GM21528 (cell line): ENCODE results near the gene KLHL25.

Source experiments
- ATAC-seq: cut with Tn5 transposase; IDR thresholded peaks from one replicate; pipeline ENCODE4 v1.9.1; 2021; ENCODE audit warnings: mild to moderate bottlenecking, moderate library complexity; ENCODE audit not compliant: unreplicated experiment, low FRiP score

Gene KLHL25

DNA sequence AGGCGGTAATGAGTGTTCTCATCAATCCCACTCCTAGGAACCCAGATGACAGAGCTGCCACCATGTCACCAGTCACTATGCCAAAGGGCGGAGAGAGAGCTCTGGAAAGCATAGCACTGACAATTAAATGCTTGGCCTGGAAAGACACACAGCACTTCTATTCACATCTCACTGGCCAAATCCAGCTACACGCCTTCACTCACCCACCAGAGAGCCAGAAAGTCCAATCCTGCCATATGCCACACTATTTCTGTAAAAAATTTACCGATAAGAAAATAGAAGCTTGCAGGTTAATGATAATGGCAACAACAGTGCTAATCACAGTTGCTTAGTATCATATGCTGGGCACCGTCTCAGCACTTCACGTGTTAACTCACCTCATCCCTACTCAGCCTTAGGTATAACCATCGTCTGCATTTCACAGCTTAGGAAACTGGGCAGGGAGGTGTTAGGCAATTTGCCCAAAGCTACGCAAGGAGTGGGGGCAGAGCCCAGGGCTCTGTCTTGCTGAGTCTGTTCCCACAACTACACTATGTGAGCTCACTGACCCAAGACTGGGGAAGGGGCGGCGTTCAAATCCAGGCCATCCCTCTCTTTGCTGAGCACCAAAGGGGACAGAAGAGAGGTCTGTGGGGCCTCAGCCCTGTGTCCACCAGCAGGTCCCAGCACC, 16.5 kb downstream of the KLHL25 start:
- no peak for ATAC-seq

DNA sequence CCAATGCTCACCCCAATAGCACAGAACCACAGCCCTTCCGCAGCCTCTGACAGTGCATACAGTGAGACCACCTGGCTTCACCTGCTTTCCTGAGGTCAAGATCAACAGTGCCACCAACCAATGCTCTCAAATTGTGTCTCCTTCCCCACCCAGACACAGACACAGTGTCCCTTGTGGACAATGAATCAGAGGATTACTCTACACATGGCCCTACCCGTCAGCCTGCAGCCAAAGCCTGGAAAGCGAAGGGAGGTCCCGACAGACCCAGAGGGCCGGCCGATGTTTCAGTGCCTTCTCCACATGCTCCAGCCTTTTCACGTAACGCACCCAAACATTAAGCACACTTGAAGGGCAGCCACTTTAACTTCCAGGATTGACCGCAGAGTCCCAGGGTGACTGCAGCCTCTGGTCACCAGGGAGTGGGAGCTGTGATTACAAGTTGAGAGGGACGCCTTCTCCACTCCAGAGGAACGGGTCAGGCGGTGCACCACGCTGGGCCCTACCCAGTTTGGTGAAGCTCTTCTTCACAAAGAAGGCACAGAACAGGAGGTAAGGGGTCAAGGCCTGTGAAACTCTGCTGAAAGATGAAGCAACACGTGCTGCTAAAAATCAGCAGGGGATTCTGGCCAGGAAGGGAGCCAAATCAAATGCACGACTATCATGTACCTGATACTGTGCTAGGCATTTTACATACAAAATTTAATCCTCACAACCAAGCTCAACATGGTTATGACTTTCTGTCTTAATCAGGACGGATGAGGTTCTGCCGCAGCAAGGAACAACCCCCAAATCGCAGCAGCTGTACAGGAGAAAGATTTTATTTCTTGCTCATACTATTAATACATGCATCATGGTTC, 17.2 kb downstream of the KLHL25 start:
- no peak for ATAC-seq

- no peak for ATAC-seq
Measured at GRCh38 chr15:85773970-85774369, 20.8 kb downstream of the KLHL25 start.

DNA sequence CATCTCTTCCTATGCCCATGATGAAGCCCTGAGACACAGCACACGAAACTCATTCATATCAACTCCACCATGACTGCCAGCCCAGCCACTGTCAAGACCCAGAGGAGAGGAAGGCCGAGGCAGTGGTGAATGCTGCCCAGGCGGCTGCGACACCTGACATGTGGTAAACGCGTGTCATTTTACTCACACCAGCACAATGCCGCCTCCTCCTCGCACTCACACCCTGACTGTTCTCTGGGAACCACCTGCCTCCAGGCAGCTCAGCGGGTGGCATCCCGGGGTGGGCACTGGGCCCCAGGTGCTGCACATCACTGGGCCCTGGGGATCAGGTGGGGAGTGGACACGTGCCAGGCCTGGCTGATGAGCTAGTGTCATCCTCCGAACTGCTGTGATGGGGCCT, 21.5 kb downstream of the KLHL25 start:
- no peak for ATAC-seq

DNA sequence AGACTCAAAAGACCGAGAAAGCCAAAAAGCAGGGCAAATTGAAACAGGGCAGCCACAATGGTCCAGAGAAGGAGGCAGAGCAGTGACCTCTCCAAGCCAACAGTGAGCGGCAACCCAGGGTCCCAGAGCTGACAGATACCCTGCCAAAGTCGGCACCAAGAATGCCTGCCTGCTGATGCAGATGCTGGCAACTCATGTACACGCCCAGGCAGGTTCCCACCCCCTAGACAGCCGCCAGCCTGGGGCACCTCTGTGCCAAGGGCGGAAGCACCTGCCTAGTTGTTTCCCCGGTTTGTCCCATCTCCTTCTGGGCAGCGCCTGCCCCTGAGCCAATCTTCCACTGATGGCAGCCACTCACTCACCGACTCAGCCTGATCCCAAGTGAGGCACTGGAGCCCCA, 22.1 kb downstream of the KLHL25 start:
- ATAC-seq = no peak

DNA sequence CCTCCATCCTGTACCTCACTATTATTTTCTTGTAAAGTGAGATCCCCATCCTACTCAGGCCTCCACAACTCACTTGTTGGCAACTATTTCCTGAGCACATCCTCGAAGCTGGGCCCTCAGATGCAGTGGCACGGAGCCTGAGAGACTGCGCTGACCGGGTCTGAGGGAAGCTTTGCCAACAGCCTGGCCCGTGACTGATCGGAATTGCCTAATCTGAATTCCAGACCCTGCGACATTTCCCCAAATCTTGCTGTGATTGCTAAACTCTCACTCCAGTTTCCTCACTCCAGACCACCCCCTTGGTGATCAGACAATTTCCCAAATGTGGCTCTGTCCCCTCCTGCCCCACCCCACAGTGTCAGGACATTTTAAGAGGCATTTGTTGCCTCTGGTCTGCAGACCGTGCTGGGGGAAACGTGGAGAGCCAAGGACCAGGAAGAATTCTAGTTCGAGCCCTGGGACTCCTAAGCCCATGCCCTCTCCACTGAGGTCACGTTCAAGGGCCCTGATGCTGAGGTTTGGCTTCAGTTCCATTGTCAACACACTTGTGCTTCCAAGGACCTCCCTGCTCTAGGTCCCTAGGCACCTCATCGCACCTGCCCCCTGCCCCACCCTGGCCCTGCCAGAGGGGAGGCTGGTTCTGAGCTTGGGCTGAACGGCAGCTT, 22.8 kb downstream of the KLHL25 start:
- ATAC-seq = no peak

GRCh38 chr15:85771271-85771670, 23.5 kb downstream of the KLHL25 start:
- ATAC-seq = no peak

DNA sequence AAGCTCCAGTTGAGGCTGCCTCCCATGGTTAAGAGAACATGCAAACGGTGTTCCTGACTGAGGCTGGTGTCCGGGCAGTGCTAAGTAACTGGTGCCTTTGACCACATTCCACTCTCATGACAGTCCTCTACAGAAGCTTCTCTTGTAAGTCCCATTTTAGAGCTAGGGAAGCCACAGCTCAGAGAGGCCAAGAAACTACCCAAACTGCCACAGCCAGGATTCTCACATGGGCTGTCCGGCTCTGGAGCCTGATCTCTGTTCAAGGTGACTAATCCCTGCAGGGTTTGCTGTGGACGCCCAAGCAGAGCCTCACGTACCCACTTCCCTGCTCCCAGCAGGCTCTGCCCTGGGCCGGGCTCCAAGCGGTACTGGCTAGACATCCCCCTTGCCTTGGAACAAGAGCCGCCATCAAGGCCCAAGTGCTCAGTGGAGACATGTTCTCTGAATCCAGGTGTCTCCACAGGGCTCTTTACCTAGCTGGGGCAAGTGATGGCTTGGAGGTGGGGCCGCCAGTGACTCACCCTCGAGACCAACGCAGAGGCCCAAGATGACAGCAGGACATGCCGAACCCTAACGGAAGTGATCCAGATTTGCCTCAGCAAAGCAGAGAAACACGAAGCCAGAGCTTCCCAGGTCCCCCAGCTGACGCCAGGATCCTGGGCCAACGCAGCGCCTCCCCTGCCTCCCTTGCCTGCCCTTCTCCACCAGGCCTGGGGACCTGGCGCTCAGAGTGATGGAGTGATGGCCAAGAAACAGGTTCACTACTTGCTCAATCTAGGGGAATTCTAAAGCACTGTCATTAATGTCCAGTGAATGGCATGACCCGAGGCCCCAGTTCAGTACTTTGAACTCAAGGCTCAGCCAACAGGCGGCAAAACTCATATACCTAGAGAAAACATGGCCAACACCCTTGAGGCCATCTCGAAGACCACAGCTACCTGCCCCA, 24.4 kb downstream of the KLHL25 start:
- ATAC-seq = no peak

- no peak for ATAC-seq
Measured at GRCh38 chr15:85769182-85769900, 25.4 kb downstream of the KLHL25 start.

GRCh38 chr15:85768595-85769168, 26.0 kb downstream of the KLHL25 start:
- ATAC-seq = no peak

DNA sequence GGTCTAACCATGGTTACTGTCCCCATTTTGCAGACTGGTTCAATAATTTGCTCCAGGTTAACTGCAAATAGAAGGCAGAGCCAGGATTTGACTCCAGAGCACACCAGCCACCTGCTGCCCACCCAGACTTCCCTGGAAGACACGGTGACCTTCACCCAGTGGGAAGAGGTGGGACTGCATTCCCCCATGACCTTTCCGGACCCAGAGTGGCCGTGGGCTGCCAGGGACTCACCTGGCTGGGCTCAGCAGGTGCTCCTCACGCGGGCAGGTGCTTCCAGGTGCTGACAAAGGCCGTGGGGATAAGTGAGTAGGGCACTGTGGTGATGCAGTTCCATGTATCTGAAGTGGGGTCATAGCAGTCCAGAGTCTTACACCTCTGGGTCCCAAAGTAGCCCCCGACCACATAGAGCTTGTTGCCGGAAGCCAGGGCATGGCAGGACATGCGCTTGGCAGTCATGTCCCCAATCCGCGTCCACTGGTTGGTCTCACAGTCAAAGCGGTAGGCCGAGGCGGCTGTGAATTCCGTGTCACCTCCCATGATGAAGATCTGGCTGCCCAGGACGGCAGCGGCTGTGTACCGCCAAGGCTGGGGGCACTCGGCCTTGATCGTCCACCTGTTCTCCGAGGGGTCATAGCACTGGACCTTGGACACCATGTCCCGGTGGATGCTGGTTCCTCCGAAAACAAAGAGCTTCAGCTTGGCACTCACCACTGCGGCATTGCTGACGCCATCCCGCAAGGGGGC, 26.8 kb downstream of the KLHL25 start:
- no peak for ATAC-seq

- ATAC-seq = no peak
Measured at GRCh38 chr15:85766001-85766831, 28.5 kb downstream of the KLHL25 start.

DNA sequence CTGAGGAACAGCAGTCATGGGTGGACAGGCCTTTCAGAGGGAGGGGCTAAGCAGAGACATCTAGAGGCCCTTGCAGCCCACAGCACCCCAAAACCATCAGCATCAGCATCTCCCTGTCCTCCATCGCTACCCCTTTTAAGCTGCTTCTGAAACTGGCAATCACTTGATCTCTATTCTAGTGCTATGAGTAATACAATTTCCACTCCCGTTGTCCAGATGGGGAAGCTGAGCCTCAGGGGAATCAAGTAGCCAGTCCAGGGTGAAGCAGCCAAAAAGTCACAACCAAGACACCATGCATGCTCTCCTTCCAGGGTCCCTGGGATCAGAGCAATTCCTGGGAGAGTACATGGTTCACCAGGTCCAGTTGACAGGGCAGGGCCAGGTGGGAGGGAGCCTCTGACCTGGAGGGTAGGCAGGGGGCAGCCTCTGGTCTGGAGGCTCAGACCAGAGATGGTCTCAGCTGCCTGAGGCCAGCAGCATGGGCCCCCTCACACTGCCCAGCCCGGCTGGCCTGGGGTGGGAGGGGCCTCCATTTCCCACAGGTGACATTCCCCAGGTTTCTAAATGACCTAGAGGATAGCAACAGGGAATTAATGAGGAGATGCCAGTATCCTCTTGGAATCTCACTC, 30.0 kb downstream of the KLHL25 start:
- ATAC-seq = no peak

DNA sequence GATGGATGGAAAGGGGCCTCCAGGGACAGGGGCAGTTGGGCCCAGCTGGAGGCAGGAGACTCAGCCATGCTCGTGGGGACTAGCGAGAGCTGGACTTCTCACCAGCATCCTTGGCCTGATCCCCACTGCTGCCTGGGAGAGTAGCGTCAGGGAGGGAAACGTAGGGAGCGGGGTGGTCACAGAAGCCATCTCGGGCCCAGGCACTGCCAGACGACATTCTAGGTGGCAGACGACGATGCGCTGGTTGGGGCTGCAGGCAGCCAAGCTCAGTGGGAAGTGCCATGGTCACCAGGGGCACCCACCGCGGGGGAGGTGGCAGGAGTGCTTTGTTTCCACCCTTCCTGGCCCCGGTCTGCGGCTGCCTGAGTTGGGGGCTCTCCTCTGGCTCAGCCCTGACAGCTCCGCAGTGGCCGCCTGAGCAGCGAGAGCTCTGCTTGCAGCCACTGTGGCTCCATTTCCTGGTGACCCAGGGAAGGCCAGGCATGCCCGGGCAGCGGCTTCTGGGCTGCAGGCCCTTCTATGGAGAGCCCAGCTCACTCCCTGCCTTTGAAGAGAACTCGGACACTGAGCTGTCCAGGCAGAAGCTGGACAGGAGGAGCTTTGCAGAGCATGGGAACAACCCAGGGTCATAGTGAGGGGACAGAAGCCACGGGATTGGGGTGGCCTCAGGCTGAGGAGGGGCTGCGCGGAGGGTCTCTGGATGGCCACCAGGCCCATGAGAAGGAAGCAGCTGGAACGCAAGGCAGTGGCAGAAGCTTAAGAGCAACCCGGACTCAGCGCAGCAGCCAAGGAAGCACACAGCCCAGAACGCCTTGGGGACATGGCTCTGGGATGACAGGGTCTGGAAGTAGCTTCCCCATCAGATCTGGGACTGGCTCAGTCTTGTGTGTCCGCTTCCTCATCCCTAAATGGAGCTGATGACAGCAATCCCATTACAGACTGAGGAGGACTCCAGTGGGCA, 30.8 kb downstream of the KLHL25 start:
- no peak for ATAC-seq

DNA sequence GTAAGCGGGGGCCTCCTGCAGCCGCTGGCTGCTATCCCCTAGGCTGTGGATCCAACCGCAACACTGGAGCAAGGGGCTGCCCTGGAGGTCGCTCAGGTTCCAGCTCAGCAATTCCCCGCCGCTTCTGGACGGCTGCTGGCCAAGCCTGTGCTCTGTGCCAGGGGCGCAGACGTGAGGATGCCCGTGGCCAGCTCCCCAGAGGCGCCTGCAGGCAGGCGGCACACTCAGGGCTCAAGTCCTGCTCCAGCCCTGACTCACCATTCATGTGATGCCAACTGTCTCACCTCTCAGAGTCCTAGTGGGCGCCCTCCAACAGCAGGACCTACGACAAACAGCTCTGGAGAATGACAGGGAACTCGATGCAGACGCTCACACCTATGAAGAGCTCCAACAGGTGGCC, 31.6 kb downstream of the KLHL25 start:
- no peak for ATAC-seq

GRCh38 chr15:85762756-85763127, 32.0 kb downstream of the KLHL25 start:
- no peak for ATAC-seq
